WTC11 (cell line): ENCODE measurements around the gene NSUN2. TPM values are rescaled to one million over a fixed set of nuclear protein-coding genes. Genes with fewer than 3 reads are reported as not detected.

Experiments
- ATAC-seq: fragments of 200-7000 bp; cut with Tn5 transposase; 2 replicates; pipeline ENCODE4 v1.10.0; 2021; ENCODE audit warnings: mild to moderate bottlenecking, moderate library complexity
- CTCF ChIA-PET: fragments of 300-600 bp; sonication (Branson Sonifier 250); formaldehyde crosslinking; loops from one replicate; lab custom pipeline; 2021; ENCODE audit warnings: antibody characterized with exemption; lab: Charles Lee
- POLR2A ChIA-PET: fragments of 350-600 bp; sonication (Branson Sonifier 250); formaldehyde crosslinking; loops from one replicate; lab custom pipeline; 2021; ENCODE audit warnings: antibody characterized with exemption; lab: Charles Lee
- DNase-seq: peaks from one replicate; pipeline ENCODE4 v3.0.0; 2021; ENCODE audit warnings: low spot score
- H3K27ac Mint-ChIP-seq: 2 replicates; pipeline ENCODE4 v1.8.0; 2021; ENCODE audit warnings: mixed read lengths
- H3K27me3 Mint-ChIP-seq: 2 replicates; pipeline ENCODE4 v1.8.0; 2021; ENCODE audit warnings: low read depth, mild to moderate bottlenecking, moderate library complexity, mixed read lengths
- H3K36me3 Mint-ChIP-seq: 2 replicates; pipeline ENCODE4 v1.8.0; 2021; ENCODE audit warnings: mixed read lengths
- H3K4me1 Mint-ChIP-seq: 2 replicates; pipeline ENCODE4 v1.8.0; 2022; ENCODE audit warnings: mixed read lengths
- H3K4me3 Mint-ChIP-seq: 2 replicates; pipeline ENCODE4 v1.8.0; 2021; ENCODE audit warnings: mild to moderate bottlenecking, moderate library complexity, mixed read lengths
- H3K9me3 Mint-ChIP-seq: 2 replicates; pipeline ENCODE4 v1.8.0; 2021; ENCODE audit warnings: mixed read lengths
- ATF2 ChIP-seq: sonication (generic); formaldehyde crosslinking; IDR thresholded peaks from 2 replicates; pipeline ENCODE4 v1.8.1; 2022; ENCODE audit warnings: low read depth, missing genetic modification reagents, borderline replicate concordance
- CDX4 ChIP-seq: fragments of 250-450 bp; sonication (Bioruptor Pico); IDR thresholded peaks from 2 replicates; pipeline ENCODE4 v1.9.0; 2021; ENCODE audit warnings: moderate library complexity, mild to moderate bottlenecking, inconsistent platforms, borderline replicate concordance
- CREM ChIP-seq: sonication (generic); formaldehyde crosslinking; IDR thresholded peaks from 2 replicates; pipeline ENCODE4 v1.8.1; 2022; ENCODE audit warnings: mild to moderate bottlenecking, missing genetic modification reagents, moderate library complexity
- E2F1 ChIP-seq: sonication (generic); formaldehyde crosslinking; IDR thresholded peaks from 2 replicates; pipeline ENCODE4 v1.8.0; 2022; ENCODE audit warnings: mild to moderate bottlenecking, missing genetic modification reagents
- E2F4 ChIP-seq: sonication (generic); formaldehyde crosslinking; IDR thresholded peaks from 2 replicates; pipeline ENCODE4 v1.8.1; 2022; ENCODE audit warnings: low read depth, mild to moderate bottlenecking, moderate library complexity, missing genetic modification reagents, borderline replicate concordance
- E2F5 ChIP-seq: sonication (generic); formaldehyde crosslinking; IDR thresholded peaks from 2 replicates; pipeline ENCODE4 v1.8.1; 2022; ENCODE audit warnings: mild to moderate bottlenecking, moderate library complexity, missing genetic modification reagents
- ESRRA ChIP-seq: sonication (generic); formaldehyde crosslinking; IDR thresholded peaks from 2 replicates; pipeline ENCODE4 v1.8.1; 2022; ENCODE audit warnings: mild to moderate bottlenecking, missing genetic modification reagents, borderline replicate concordance
- GABPB1 ChIP-seq: sonication (generic); formaldehyde crosslinking; IDR thresholded peaks from 2 replicates; pipeline ENCODE4 v1.8.1; 2023; ENCODE audit warnings: mild to moderate bottlenecking, missing genetic modification reagents
- GRHL2 ChIP-seq: fragments of 250-450 bp; sonication (Bioruptor Pico); IDR thresholded peaks from 2 replicates; pipeline ENCODE4 v1.8.0; 2022; ENCODE audit warnings: mild to moderate bottlenecking, moderate library complexity; ENCODE audit not compliant: insufficient replicate concordance, severe bottlenecking
- KAT7 ChIP-seq: sonication (generic); formaldehyde crosslinking; IDR thresholded peaks from 2 replicates; pipeline ENCODE4 v1.8.1; 2023; ENCODE audit warnings: missing genetic modification reagents, mild to moderate bottlenecking, borderline replicate concordance
- MXD4 ChIP-seq: fragments of 250-450 bp; sonication (Bioruptor Pico); IDR thresholded peaks from 2 replicates; pipeline ENCODE4 v1.8.0; 2021; ENCODE audit warnings: mild to moderate bottlenecking, moderate library complexity, borderline replicate concordance
- NFE2L1 ChIP-seq: sonication (generic); formaldehyde crosslinking; IDR thresholded peaks from 2 replicates; pipeline ENCODE4 v1.8.1; 2023; ENCODE audit warnings: missing genetic modification reagents
- NFYB ChIP-seq: sonication (generic); formaldehyde crosslinking; conservative IDR thresholded peaks from 2 replicates; pipeline ENCODE4 v1.8.0; 2022; ENCODE audit warnings: low read depth, missing genetic modification reagents
- NR2C2 ChIP-seq: sonication (generic); formaldehyde crosslinking; IDR thresholded peaks from 2 replicates; pipeline ENCODE4 v1.8.0; 2022; ENCODE audit warnings: mild to moderate bottlenecking, missing genetic modification reagents
- OVOL2 ChIP-seq: fragments of 250-450 bp; sonication (Bioruptor Pico); IDR thresholded peaks from 2 replicates; pipeline ENCODE4 v1.9.0; 2021; ENCODE audit warnings: mild to moderate bottlenecking, borderline replicate concordance
- RELA ChIP-seq: sonication (generic); formaldehyde crosslinking; IDR thresholded peaks from 2 replicates; pipeline ENCODE4 v1.8.1; 2022; ENCODE audit warnings: missing genetic modification reagents, mild to moderate bottlenecking, borderline replicate concordance
- RORB ChIP-seq: fragments of 250-450 bp; sonication (Bioruptor Pico); IDR thresholded peaks from 2 replicates; pipeline ENCODE4 v1.9.0; 2021; ENCODE audit warnings: mild to moderate bottlenecking
- STAT6 ChIP-seq: sonication (generic); formaldehyde crosslinking; conservative IDR thresholded peaks from 2 replicates; pipeline ENCODE4 v1.8.1; 2023; ENCODE audit warnings: mild to moderate bottlenecking, low read depth, missing genetic modification reagents, moderate library complexity
- TEAD1 ChIP-seq: sonication (generic); formaldehyde crosslinking; IDR thresholded peaks from 2 replicates; pipeline ENCODE4 v1.8.0; 2022; ENCODE audit warnings: mild to moderate bottlenecking, missing genetic modification reagents
- ZBTB43 ChIP-seq: sonication (generic); formaldehyde crosslinking; IDR thresholded peaks from 2 replicates; pipeline ENCODE4 v1.8.1; 2023; ENCODE audit warnings: mild to moderate bottlenecking, missing genetic modification reagents
- ZNF219 ChIP-seq: sonication (generic); formaldehyde crosslinking; IDR thresholded peaks from 2 replicates; pipeline ENCODE4 v1.8.0; 2023; ENCODE audit warnings: missing genetic modification reagents, mild to moderate bottlenecking, borderline replicate concordance
- total RNA-seq: library from RNA; stranded (reverse); gene quantifications from 3 replicates; pipeline ENCODE4 v1.2.3, GENCODE V29; 2021

NSUN2 gene
- total RNA-seq, 1 experiment from 2014 or later, result 88.4 TPM

GRCh38 chr5:6634788-6635430 lies 2.1 kb upstream of the NSUN2 start:
- no peaks in the 10 kb centered on the region for H3K9me3 Mint-ChIP-seq
- POLR2A ChIA-PET, result no interaction called here
- TF ChIP-seq GABPB1 (CRISPR knock-in tag) (no peak), ATF2 (no peak)
- TF ChIP-seq, all 79 proteins: peak for 0
- Mint-ChIP-seq H3K27me3 (no peaks in the 10 kb centered on the region), H3K36me3 (peaks cover 24% of the 10 kb centered on the region), H3K4me1 (peaks cover 16% of the 10 kb centered on the region), H3K27ac (no peak overlapping the region), H3K4me3 (peak overlapping the region; percentile 64)
- ATAC-seq, result no peak
- DNase-seq, result no peak
- CTCF ChIA-PET, result interaction anchor here (0.6 to 1.3 kb wide), 2 partner anchors 91 to 1215 kb away, joined by 3 to 4 read pairs; no protein-coding TSS in a partner anchor

- no peak overlapping the region for H3K27ac Mint-ChIP-seq
- peaks cover 30% of the 10 kb centered on the region for H3K36me3 Mint-ChIP-seq
- CTCF ChIA-PET, result interaction anchor here (0.6 to 2.1 kb wide), 3 partner anchors 91 to 1216 kb away, joined by 3 to 7 read pairs (median 4); no protein-coding TSS in a partner anchor
- peak overlapping the region; percentile 94 for H3K4me3 Mint-ChIP-seq
- POLR2A ChIA-PET, result no interaction called here
- H3K9me3 Mint-ChIP-seq, result no peaks in the 10 kb centered on the region
- TF ChIP-seq E2F1 (CRISPR knock-in tag) (no peak), ZNF219 (CRISPR knock-in tag) (no peak), TEAD1 (CRISPR knock-in tag) (no peak), RELA (CRISPR knock-in tag) (no peak), KAT7 (CRISPR knock-in tag) (no peak), NFYB (CRISPR knock-in tag) (no peak), MXD4 (CRISPR knock-in tag) (no peak), RORB (no peak), OVOL2 (CRISPR knock-in tag) (no peak), ESRRA (CRISPR knock-in tag) (no peak), ZBTB43 (no peak), CREM (no peak), STAT6 (CRISPR knock-in tag) (no peak), E2F4 (CRISPR knock-in tag) (no peak), E2F5 (CRISPR knock-in tag) (no peak), NR2C2 (CRISPR knock-in tag) (no peak), NFE2L1 (no peak), CDX4 (CRISPR knock-in tag) (no peak), GRHL2 (CRISPR knock-in tag) (no peak)
- TF ChIP-seq, all 79 proteins: peak for 0
- peaks cover 16% of the 10 kb centered on the region for H3K4me1 Mint-ChIP-seq
- no peak for ATAC-seq
- no peaks in the 10 kb centered on the region for H3K27me3 Mint-ChIP-seq
- DNase-seq, result no peak
Observed at GRCh38 chr5:6634306-6634705, 1.5 kb upstream of the NSUN2 start.
